GM19452 (cell line): ENCODE results near the gene PELI2.

Source experiments
- ATAC-seq: cut with Tn5 transposase; IDR thresholded peaks from one replicate; pipeline ENCODE4 v1.9.1; 2021; ENCODE audit not compliant: unreplicated experiment

The PELI2 gene

GRCh38 chr14:56119201-56119981, 1.2 kb downstream of the PELI2 start:
- ATAC-seq: peak; percentile 27

GRCh38 chr14:56120091-56120691, 2.0 kb downstream of the PELI2 start:
- no peak for ATAC-seq

GRCh38 chr14:56121816-56122215, 3.6 kb downstream of the PELI2 start:
- ATAC-seq: no peak

GRCh38 chr14:56122301-56122700, 4.1 kb downstream of the PELI2 start:
- no peak for ATAC-seq

GRCh38 chr14:56124327-56124726, 6.1 kb downstream of the PELI2 start:
- no peak for ATAC-seq

- ATAC-seq: no peak
These were observed 7.8 kb downstream of the PELI2 start for GRCh38 chr14:56125772-56126636.

GRCh38 chr14:56126637-56126913, 8.4 kb downstream of the PELI2 start:
- ATAC-seq: no peak

- ATAC-seq: no peak
These were observed 8.9 kb downstream of the PELI2 start for GRCh38 chr14:56127156-56127555.

GRCh38 chr14:56129092-56129491, 10.9 kb downstream of the PELI2 start:
- no peak for ATAC-seq

GRCh38 chr14:56129933-56130332, 11.7 kb downstream of the PELI2 start:
- ATAC-seq: no peak

- ATAC-seq: no peak
These were observed 13.0 kb downstream of the PELI2 start for GRCh38 chr14:56131004-56131864.

GRCh38 chr14:56131865-56132833, 13.9 kb downstream of the PELI2 start:
- no peak for ATAC-seq

- ATAC-seq: no peak
These were observed 15.3 kb downstream of the PELI2 start for GRCh38 chr14:56133547-56133946.

- no peak for ATAC-seq
These were observed 16.8 kb downstream of the PELI2 start for GRCh38 chr14:56135001-56135400.

- no peak for ATAC-seq
These were observed 17.5 kb downstream of the PELI2 start for GRCh38 chr14:56135668-56136067.

GRCh38 chr14:56136571-56137452, 18.6 kb downstream of the PELI2 start:
- ATAC-seq: no peak

GRCh38 chr14:56137453-56137807, 19.2 kb downstream of the PELI2 start:
- ATAC-seq: no peak

- ATAC-seq: no peak
These were observed 19.6 kb downstream of the PELI2 start for GRCh38 chr14:56137849-56138248.

GRCh38 chr14:56138928-56139327, 20.7 kb downstream of the PELI2 start:
- no peak for ATAC-seq
